Measurements from ENCODE around the gene SLC6A1. TPM values are rescaled to one million over a fixed set of nuclear protein-coding genes. Genes with fewer than 3 reads are reported as not detected.
A peak's percentile ranks its signal among the peaks of the same experiment; 100 is the strongest.

Gene SLC6A1
- total RNA-seq (2016; rRNA removed; fragmentation: Illumina TruSeq; extraction: Trizol) = not detected in 2 replicates
- total RNA-seq (2016; cell fraction: cytosol; rRNA removed; fragmentation: Illumina TruSeq; extraction: Trizol; ENCODE audit: low read depth) = not detected in 2 replicates
- not detected in 2 replicates for total RNA-seq (2016; cell fraction: insoluble cytoplasmic fraction; rRNA removed; fragmentation: Illumina TruSeq; extraction: Trizol)
- not detected in 2 replicates for total RNA-seq (2016; cell fraction: membrane; rRNA removed; fragmentation: Illumina TruSeq; extraction: Trizol)
- not detected in 2 replicates for total RNA-seq (2016; cell fraction: nucleus; rRNA removed; fragmentation: Illumina TruSeq; extraction: Trizol)
- polyA plus RNA-seq (2011; rRNA removed) = 0.04 TPM in 1 of 2 replicates, not detected in the other
- polyA plus RNA-seq (2011; cell fraction: cytosol; rRNA removed) = not detected in 2 replicates
- 0.03 and 0.05 TPM in 2 replicates for polyA plus RNA-seq (2011; cell fraction: nucleus; rRNA removed)
- 0.07 TPM in 1 of 2 replicates, not detected in the other for polyA plus RNA-seq (2012)
- not detected in 2 replicates for polyA plus RNA-seq (2016; cell fraction: cytosol; fragmentation: Illumina TruSeq; extraction: Trizol; ENCODE audit: low read depth)
- not detected in 2 replicates for polyA plus RNA-seq (2016; cell fraction: insoluble cytoplasmic fraction; fragmentation: Illumina TruSeq; extraction: Trizol; ENCODE audit: low read depth)
- polyA plus RNA-seq (2016; cell fraction: membrane; fragmentation: Illumina TruSeq; extraction: Trizol; ENCODE audit: low read depth) = not detected in 2 replicates
- polyA plus RNA-seq (2016; cell fraction: nucleus; fragmentation: Illumina TruSeq; extraction: Trizol; ENCODE audit: insufficient read depth, low read depth) = not detected in 2 replicates
- not detected in 2 replicates for polyA minus RNA-seq (2011; rRNA and poly(A)+ RNA removed; ENCODE audit: low replicate concordance)
- polyA minus RNA-seq (2011; cell fraction: cytosol; rRNA and poly(A)+ RNA removed) = not detected in 2 replicates
- polyA minus RNA-seq (2011; cell fraction: nucleus; rRNA and poly(A)+ RNA removed) = not detected in 2 replicates
- percentile 3 among the genes with signal in this experiment for Bru-seq, nascent RNA
- BruChase-seq, experiment 1, labeled RNA remaining after a 6-hour chase = percentile 0 among the genes with signal in this experiment
- percentile 2 among the genes with signal in this experiment for BruChase-seq, experiment 2, labeled RNA remaining after a 2-hour chase
- long read RNA-seq, experiment 1 = 0 reads
- long read RNA-seq, experiment 2 = 0 reads

DNA sequence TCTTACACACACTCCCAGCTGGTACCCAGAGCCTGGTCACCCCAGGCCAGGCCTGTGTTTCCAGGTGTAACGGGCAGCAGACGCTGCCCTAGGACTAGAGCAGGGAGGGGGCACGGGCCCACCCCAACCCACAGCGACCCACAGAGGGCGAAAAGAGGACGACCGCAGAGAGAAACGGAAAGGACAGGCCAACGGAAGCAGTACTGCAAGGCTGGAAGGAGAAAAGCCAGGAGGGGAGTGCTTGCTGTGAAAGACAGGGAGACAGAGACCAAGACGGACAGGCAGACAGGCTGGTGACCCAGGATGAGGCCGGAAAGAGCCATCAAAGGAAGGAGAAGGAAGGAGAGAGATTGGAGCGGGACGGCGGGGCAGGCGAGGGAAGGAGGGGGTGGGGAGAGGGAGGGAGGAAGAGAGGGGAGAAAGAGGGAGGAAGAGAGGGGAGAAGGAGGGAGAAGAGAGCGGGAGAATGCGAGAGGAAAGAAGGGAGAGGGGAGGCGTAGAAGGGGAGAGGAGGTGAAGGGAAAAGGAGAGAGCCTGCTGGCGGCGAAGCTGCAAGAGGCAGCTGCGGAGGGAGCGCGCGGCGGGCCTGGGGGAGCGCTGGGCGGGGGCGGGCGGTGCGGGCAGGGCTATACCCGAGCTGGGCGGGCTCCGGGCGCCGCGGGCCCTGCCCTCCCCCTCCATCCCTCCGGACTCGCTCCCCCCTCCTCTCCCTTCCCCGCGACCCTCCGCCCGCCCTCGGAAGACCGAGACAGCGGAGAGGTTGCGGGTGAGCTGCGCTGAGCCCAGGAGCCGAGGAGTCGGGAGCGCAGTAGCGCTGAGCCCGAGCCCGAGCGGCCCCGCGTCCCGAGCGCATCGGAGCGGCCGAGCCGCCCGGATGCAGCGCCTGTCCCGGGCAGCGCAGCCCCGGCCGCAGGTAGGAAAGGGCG lies at the start of gene SLC6A1:
Gene SLC6A1 (plus strand): TSS at position 732 of the 926 bp plus-strand sequence. CDS start 24,464 bp downstream, outside the sequence.
- BruUV-seq (replicated peaks) = no TSS peak
- FAIRE-seq (no peak), ATAC-seq (no peak), DNase-seq (ENCODE audit: low spot score) (no peak)
- Histone ChIP-seq H3K4me2 (ENCODE audit: low read depth, low read length) (no peak within 1 kb of the TSS), H3K4me1 (ENCODE audit: insufficient read depth, low read length) (peaks cover 14% of the 10 kb centered on the region), H3K9me3 (ENCODE audit: low read length) (no peaks in the 10 kb centered on the region), H3K4me3 (replicated peaks in 1 of 3; ENCODE audit: insufficient read depth in 1 of 3, low read depth in 2 of 3, low read length in 3 of 3) (no peak within 1 kb of the TSS), H2AFZ (ENCODE audit: low read length) (no peak within 1 kb of the TSS), H3K27me3 (ENCODE audit: control insufficient read depth in 1 of 2, insufficient read depth in 2 of 2, low read length in 2 of 2) (peaks cover 3 to 33% of the 10 kb centered on the region in 2 experiments; a peak in 3 of 5 replicates), H3K79me2 (ENCODE audit: insufficient read depth, low read length) (no peaks in the 10 kb centered on the region), H3K9ac (ENCODE audit: insufficient read depth, low read depth, low read length) (no peak within 1 kb of the TSS), H4K20me1 (ENCODE audit: insufficient read depth, low read length) (no peaks in the 10 kb centered on the region), H3K36me3 (replicated peaks in 1 of 2; ENCODE audit: control insufficient read depth in 1 of 2, insufficient read depth in 2 of 2, low read length in 2 of 2) (no peaks in the 10 kb centered on the region), H3K27ac (ENCODE audit: extremely low read length, insufficient read depth, low read length) (no peak within 1 kb of the TSS)
- ChIA-PET CTCF (ENCODE audit: low intra/inter-chr PET ratio, low total read pairs) (no interaction called here), POLR2A (no interaction called here)
- intact Hi-C loops (cut with micrococcal nuclease; ENCODE audit: unreplicated experiment) (no loop called here), in situ Hi-C loops (cut with HindIII; ENCODE audit: extremely low pct_ligation_motif_present, low pct_unique_long_range_greater_than_20kb) (no loop called here)
- 51% methylated on average over 31 of the region's 69 CpGs for WGBS (ENCODE audit: low lambda C conversion rate)
- no peak for TF ChIP-seq TMF1 (CRISPR knock-in tag; IDR thresholded peaks at IDR 0.05; ENCODE audit: low read depth)
- TF ChIP-seq, protein P1, sequence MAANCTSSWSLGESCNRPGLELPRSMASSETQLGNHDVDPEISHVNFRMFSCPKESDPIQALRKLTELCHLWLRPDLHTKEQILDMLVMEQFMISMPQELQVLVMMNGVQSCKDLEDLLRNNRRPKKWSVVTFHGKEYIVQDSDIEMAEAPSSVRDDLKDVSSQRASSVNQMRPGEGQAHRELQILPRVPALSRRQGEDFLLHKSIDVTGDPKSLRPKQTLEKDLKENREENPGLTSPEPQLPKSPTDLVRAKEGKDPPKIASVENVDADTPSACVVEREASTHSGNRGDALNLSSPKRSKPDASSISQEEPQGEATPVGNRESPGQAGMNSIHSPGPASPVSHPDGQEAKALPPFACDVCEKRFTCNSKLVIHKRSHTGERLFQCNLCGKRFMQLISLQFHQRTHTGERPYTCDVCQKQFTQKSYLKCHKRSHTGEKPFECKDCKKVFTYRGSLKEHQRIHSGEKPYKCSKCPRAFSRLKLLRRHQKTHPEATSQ (CRISPR knock-in tag; IDR thresholded peaks at IDR 0.05; ENCODE audit: borderline replicate concordance) = no peak
- TF ChIP-seq HOXA9 (CRISPR knock-in tag; IDR thresholded peaks at IDR 0.05; ENCODE audit: borderline replicate concordance) = no peak
- no peak for TF ChIP-seq CCAR2 (optimal IDR thresholded peaks at IDR 0.05; ENCODE audit: low read depth, low read length)
- no peak for TF ChIP-seq NFE2 (CRISPR knock-in tag; IDR thresholded peaks at IDR 0.05)
- no peak for TF ChIP-seq ZNF619 (CRISPR knock-in tag; IDR thresholded peaks at IDR 0.05)
- TF ChIP-seq NFKBIZ (CRISPR knock-in tag; IDR thresholded peaks at IDR 0.05) = no peak
- TF ChIP-seq, protein P2, sequence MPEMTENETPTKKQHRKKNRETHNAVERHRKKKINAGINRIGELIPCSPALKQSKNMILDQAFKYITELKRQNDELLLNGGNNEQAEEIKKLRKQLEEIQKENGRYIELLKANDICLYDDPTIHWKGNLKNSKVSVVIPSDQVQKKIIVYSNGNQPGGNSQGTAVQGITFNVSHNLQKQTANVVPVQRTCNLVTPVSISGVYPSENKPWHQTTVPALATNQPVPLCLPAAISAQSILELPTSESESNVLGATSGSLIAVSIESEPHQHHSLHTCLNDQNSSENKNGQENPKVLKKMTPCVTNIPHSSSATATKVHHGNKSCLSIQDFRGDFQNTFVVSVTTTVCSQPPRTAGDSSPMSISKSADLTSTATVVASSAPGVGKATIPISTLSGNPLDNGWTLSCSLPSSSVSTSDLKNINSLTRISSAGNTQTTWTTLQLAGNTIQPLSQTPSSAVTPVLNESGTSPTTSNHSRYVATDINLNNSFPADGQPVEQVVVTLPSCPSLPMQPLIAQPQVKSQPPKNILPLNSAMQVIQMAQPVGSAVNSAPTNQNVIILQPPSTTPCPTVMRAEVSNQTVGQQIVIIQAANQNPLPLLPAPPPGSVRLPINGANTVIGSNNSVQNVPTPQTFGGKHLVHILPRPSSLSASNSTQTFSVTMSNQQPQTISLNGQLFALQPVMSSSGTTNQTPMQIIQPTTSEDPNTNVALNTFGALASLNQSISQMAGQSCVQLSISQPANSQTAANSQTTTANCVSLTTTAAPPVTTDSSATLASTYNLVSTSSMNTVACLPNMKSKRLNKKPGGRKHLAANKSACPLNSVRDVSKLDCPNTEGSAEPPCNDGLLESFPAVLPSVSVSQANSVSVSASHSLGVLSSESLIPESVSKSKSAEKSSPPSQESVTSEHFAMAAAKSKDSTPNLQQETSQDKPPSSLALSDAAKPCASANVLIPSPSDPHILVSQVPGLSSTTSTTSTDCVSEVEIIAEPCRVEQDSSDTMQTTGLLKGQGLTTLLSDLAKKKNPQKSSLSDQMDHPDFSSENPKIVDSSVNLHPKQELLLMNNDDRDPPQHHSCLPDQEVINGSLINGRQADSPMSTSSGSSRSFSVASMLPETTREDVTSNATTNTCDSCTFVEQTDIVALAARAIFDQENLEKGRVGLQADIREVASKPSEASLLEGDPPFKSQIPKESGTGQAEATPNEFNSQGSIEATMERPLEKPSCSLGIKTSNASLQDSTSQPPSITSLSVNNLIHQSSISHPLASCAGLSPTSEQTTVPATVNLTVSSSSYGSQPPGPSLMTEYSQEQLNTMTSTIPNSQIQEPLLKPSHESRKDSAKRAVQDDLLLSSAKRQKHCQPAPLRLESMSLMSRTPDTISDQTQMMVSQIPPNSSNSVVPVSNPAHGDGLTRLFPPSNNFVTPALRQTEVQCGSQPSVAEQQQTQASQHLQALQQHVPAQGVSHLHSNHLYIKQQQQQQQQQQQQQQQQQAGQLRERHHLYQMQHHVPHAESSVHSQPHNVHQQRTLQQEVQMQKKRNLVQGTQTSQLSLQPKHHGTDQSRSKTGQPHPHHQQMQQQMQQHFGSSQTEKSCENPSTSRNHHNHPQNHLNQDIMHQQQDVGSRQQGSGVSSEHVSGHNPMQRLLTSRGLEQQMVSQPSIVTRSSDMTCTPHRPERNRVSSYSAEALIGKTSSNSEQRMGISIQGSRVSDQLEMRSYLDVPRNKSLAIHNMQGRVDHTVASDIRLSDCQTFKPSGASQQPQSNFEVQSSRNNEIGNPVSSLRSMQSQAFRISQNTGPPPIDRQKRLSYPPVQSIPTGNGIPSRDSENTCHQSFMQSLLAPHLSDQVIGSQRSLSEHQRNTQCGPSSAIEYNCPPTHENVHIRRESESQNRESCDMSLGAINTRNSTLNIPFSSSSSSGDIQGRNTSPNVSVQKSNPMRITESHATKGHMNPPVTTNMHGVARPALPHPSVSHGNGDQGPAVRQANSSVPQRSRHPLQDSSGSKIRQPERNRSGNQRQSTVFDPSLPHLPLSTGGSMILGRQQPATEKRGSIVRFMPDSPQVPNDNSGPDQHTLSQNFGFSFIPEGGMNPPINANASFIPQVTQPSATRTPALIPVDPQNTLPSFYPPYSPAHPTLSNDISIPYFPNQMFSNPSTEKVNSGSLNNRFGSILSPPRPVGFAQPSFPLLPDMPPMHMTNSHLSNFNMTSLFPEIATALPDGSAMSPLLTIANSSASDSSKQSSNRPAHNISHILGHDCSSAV (CRISPR knock-in tag; IDR thresholded peaks at IDR 0.05; ENCODE audit: borderline replicate concordance) = no peak

Measured in HepG2 (cell line).